Mononuclear cell (primary cell): ENCODE measurements around the gene ZNF385B. TPM values are rescaled to one million over a fixed set of nuclear protein-coding genes. Genes with fewer than 3 reads are reported as not detected.

Source experiments
- H3K27me3 ChIP-seq: 2 replicates; pipeline ENCODE4 v1.6.0; 2011; ENCODE audit warnings: low read length, control low read depth; ENCODE audit not compliant: insufficient read depth
- H3K4me1 ChIP-seq: 2 replicates; pipeline ENCODE4 v1.5.1; 2011; ENCODE audit warnings: mild to moderate bottlenecking, low read length, control low read depth; ENCODE audit not compliant: insufficient read depth
- H3K4me3 ChIP-seq: 2 replicates; pipeline ENCODE4 v1.5.1; 2011; ENCODE audit warnings: mild to moderate bottlenecking, low read length, moderate library complexity
- H3K9me3 ChIP-seq: 2 replicates; pipeline ENCODE4 v1.5.1; 2011; ENCODE audit warnings: low read depth, mild to moderate bottlenecking, control low read depth, low read length
- total RNA-seq: library from RNA; depleted of rRNA; stranded (reverse); fragments of >200 nt; gene quantifications from one replicate; pipeline ENCODE4 v1.2.3, GENCODE V29; 2012

ZNF385B gene
- total RNA-seq, 1 donor: not detected

- no peaks in the 10 kb centered on the region for H3K9me3 ChIP-seq
- no peaks in the 10 kb centered on the region for H3K4me1 ChIP-seq
- H3K4me3 ChIP-seq: no peak overlapping the region
- no peaks in the 10 kb centered on the region for H3K27me3 ChIP-seq
Observed at GRCh38 chr2:179528576-179529069, 332.8 kb downstream of the ZNF385B start.

- Histone ChIP-seq H3K27me3 (no peaks in the 10 kb centered on the region), H3K4me1 (no peaks in the 10 kb centered on the region), H3K4me3 (no peak overlapping the region)
Observed at GRCh38 chr2:179525340-179525739, 336.1 kb downstream of the ZNF385B start.

GRCh38 chr2:179524809-179525339, 336.5 kb downstream of the ZNF385B start:
- no peaks in the 10 kb centered on the region for H3K4me1 ChIP-seq
- H3K9me3 ChIP-seq: no peaks in the 10 kb centered on the region
- no peak overlapping the region for H3K4me3 ChIP-seq
- no peaks in the 10 kb centered on the region for H3K27me3 ChIP-seq

More at GRCh38 chr2:179525340-179525739, 336.1 kb downstream of the ZNF385B start:
- no peaks in the 10 kb centered on the region for H3K9me3 ChIP-seq

- H3K4me1 ChIP-seq: no peaks in the 10 kb centered on the region
- H3K4me3 ChIP-seq: no peak overlapping the region
- no peaks in the 10 kb centered on the region for H3K27me3 ChIP-seq
- no peaks in the 10 kb centered on the region for H3K9me3 ChIP-seq
Observed at GRCh38 chr2:179521944-179522343, 339.5 kb downstream of the ZNF385B start.

DNA sequence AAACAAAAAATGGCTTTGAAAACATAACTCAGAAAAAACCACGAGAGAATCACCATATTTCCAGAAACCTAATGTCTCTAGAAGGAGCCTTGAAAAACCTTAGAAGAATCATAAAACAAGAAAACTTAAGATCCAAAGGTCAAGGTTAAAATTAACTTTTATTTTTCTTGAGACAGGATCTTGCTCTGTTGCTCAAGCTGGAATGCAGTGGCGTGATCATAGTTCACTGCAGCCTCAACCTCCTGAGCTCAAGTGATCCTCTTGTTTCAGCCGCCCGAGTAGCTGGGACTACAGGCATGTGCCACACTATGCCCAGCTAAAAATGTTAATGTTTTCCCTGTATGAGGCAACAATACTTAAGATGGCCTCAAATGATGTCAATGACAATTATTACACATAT, 342.6 kb downstream of the ZNF385B start:
- Histone ChIP-seq H3K9me3 (no peaks in the 10 kb centered on the region), H3K27me3 (no peaks in the 10 kb centered on the region), H3K4me1 (no peaks in the 10 kb centered on the region), H3K4me3 (no peak overlapping the region)

GRCh38 chr2:179513181-179513580, 348.2 kb downstream of the ZNF385B start:
- Histone ChIP-seq H3K4me1 (no peaks in the 10 kb centered on the region), H3K4me3 (no peak overlapping the region), H3K9me3 (no peaks in the 10 kb centered on the region), H3K27me3 (no peaks in the 10 kb centered on the region)

GRCh38 chr2:179512281-179513035, 349.0 kb downstream of the ZNF385B start:
- H3K9me3 ChIP-seq: no peaks in the 10 kb centered on the region
- H3K27me3 ChIP-seq: no peaks in the 10 kb centered on the region
- H3K4me1 ChIP-seq: no peaks in the 10 kb centered on the region
- H3K4me3 ChIP-seq: no peak overlapping the region

DNA sequence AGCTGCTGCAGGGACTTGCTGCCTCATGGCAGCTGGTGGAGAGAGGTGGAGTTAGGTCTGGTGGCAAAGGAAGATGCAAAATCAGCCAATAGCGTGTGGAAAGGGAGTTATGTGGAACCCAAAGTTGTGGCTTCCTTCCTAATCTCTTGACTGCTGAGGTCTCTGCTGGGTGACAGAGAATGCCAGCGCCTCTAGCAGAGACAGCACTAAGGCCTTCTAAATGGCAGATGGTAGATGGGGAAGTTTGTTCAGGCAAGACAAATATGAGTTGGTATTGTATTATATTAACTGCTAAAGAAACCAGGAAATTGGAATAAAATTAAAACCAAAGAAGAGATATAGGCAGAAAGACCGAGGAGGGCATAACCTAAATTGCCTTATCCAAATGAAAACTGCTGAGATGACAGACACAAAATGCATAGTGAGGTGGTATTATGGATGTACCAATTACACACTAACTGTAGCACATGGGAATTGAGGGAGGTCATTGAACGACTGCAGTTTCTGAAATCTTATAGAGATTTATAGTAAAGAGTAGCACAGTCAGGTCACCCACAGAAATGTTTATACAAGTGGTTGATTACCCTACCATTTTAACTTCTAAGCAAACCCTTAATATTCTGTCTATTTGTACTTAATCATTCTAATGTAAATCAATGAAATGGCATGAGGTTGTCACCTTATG, 350.2 kb downstream of the ZNF385B start:
- Histone ChIP-seq H3K4me3 (no peak overlapping the region), H3K9me3 (no peaks in the 10 kb centered on the region), H3K27me3 (no peaks in the 10 kb centered on the region), H3K4me1 (no peaks in the 10 kb centered on the region)

DNA sequence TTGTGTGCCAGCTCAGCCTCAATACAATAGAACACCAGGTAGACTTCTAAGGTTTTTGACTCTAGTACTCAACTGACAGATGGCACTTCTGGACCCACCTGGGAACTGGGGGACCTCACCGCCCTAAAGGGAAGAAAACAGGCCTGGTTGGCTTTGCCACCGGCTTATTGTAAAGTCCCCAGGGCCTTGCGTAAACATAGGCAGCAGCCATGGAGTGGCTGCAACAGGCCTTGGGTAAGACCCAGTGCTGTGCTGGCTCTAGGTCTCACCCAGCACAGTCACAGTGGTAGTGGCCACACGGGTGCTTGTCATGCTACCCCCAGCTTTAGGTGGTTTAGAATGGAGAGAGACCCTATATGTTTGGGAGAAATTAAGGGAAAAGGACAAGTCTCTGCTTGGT, 366.1 kb downstream of the ZNF385B start:
- Histone ChIP-seq H3K27me3 (no peaks in the 10 kb centered on the region), H3K9me3 (no peaks in the 10 kb centered on the region), H3K4me3 (no peak overlapping the region), H3K4me1 (no peaks in the 10 kb centered on the region)

DNA sequence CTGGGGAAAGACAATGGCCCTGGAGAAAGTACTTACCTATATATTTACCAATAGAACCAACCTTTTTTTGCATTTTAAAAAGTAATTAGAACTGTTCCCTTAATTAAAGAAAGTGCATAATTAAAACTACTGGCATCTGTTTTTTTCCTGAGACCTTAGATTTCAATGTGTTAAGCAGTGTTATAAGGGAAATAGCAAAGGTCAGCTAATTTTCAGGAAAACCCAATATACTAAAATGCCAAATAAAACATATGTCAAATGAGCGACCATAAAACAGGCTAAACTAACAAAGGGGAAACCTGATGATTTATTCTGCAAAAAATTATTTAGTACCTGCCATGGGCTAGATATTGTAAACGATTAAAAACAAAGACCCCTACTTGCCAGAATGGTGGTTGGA, 372.8 kb downstream of the ZNF385B start:
- H3K4me3 ChIP-seq: no peak overlapping the region
- H3K9me3 ChIP-seq: no peaks in the 10 kb centered on the region
- no peaks in the 10 kb centered on the region for H3K27me3 ChIP-seq
- H3K4me1 ChIP-seq: no peaks in the 10 kb centered on the region

- Histone ChIP-seq H3K4me1 (no peaks in the 10 kb centered on the region), H3K27me3 (no peaks in the 10 kb centered on the region), H3K9me3 (no peaks in the 10 kb centered on the region), H3K4me3 (no peak overlapping the region)
Observed at GRCh38 chr2:179487010-179487731, 374.2 kb downstream of the ZNF385B start.

- Histone ChIP-seq H3K27me3 (no peaks in the 10 kb centered on the region), H3K4me3 (no peak overlapping the region), H3K4me1 (no peaks in the 10 kb centered on the region), H3K9me3 (no peaks in the 10 kb centered on the region)
Observed at GRCh38 chr2:179483131-179483530, 378.3 kb downstream of the ZNF385B start.

GRCh38 chr2:179479947-179480346, 381.5 kb downstream of the ZNF385B start:
- Histone ChIP-seq H3K9me3 (no peaks in the 10 kb centered on the region), H3K4me3 (no peak overlapping the region), H3K4me1 (no peaks in the 10 kb centered on the region), H3K27me3 (no peaks in the 10 kb centered on the region)

- Histone ChIP-seq H3K4me1 (no peaks in the 10 kb centered on the region), H3K9me3 (no peaks in the 10 kb centered on the region), H3K4me3 (no peak overlapping the region), H3K27me3 (no peaks in the 10 kb centered on the region)
Observed at GRCh38 chr2:179478771-179479170, 382.6 kb downstream of the ZNF385B start.

GRCh38 chr2:179470992-179471391, 390.4 kb downstream of the ZNF385B start:
- Histone ChIP-seq H3K9me3 (no peaks in the 10 kb centered on the region), H3K27me3 (no peaks in the 10 kb centered on the region), H3K4me1 (no peaks in the 10 kb centered on the region), H3K4me3 (no peak overlapping the region)
